GM19468 (cell line): Measurements from ENCODE around the gene MOGAT2.
"Not testable (repeated sequence)": the region's sequence is repeated elsewhere in the genome, so short reads cannot be mapped to it uniquely, and the experiment has no call there.

Experiments used
- ATAC-seq: cut with Tn5 transposase; IDR thresholded peaks from one replicate; pipeline ENCODE4 v1.9.1; 2021; ENCODE audit warnings: mild to moderate bottlenecking, moderate library complexity, moderate number of reproducible peaks; ENCODE audit not compliant: unreplicated experiment; ENCODE audit errors: extremely low read depth

The MOGAT2 gene

GRCh38 chr11:75748729-75749273 is 31.2 kb downstream of the MOGAT2 start:
- not testable (repeated sequence) for ATAC-seq

- ATAC-seq = not testable (repeated sequence)
Observed at GRCh38 chr11:75754933-75755332, 37.3 kb downstream of the MOGAT2 start.

DNA sequence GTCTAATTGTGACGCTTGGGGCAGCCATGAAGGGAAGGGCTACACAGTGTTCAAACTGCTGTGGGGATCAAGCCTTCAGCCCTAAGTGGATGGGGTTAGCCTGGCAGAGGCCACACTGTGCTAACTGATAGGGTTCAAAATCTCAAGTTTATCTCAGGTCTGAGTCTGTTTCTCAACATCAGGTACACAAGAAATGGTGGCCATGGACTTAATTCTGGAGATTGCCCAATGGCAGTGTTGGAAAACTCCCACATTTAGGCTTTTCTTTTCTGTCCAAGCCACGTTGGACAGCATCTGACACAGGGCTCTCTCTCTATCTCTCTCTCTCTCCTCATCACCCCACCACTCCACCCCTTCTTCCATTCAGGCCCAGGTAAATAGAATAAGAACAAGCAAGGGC is 40.0 kb downstream of the MOGAT2 start:
- no peak for ATAC-seq

- ATAC-seq = no peak
Observed at GRCh38 chr11:75759832-75760231, 42.2 kb downstream of the MOGAT2 start.

DNA sequence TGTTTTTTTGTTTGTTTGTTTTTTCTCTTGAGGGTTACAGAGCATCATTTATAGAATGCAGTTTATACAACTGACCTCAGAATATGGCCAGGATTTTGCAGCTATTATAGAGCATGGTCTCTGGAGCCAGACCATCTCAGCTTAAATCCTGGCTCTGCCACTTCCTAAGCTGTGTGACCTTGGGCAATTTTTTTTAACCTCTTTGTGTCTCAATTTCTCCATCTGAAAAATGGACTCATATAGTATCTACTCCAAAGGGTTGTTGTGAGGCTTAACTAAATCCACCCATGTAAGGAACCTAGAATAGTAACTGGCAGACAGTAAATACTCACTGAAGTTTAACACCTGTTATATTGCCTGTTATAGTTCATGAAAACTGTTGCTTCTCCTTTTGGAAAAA is 42.6 kb downstream of the MOGAT2 start:
- no peak for ATAC-seq

- ATAC-seq = no peak
Observed at GRCh38 chr11:75760710-75761493, 43.3 kb downstream of the MOGAT2 start.

GRCh38 chr11:75762158-75762557 is 44.5 kb downstream of the MOGAT2 start:
- ATAC-seq = no peak

DNA sequence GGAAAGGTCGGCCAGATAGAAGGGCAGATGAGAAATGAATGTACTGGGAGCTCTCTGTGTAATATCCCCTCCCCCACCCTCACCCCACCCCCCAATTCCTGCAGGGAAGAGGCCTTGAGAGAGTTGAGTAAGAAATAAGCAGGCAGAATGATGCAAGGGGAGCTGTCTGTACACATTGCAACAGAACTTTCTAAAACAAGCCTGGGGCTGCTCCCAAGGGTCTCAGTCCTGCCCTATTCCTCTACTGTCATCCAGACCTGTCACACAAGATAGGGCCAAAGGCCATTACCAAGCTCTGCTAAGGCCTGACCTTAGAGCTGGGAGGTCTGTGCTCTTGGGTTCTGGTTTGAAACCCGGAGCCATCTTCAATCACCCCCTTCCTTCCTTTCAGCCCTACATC is 45.2 kb downstream of the MOGAT2 start:
- no peak for ATAC-seq

DNA sequence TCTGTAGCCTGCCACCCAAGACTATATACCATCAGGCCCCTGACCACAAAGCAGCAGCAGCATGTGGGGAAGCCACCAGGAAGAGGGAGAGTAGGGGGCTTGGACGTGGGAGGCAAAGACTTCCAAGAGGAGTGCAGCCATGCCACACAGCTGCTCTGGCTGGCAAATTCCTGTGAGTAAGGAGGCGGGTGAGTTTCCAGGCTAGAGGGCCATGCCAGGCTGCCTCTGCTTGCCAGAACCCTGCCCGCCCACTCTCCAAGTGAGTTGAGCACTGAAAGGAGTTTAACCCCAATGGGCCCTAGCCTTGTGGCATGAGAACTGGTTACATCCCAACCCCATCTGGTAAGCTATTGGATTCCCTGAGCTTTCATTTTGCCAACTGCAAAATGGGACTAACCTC is 46.2 kb downstream of the MOGAT2 start:
- ATAC-seq = no peak

GRCh38 chr11:75765116-75765515 is 47.5 kb downstream of the MOGAT2 start:
- ATAC-seq = no peak

DNA sequence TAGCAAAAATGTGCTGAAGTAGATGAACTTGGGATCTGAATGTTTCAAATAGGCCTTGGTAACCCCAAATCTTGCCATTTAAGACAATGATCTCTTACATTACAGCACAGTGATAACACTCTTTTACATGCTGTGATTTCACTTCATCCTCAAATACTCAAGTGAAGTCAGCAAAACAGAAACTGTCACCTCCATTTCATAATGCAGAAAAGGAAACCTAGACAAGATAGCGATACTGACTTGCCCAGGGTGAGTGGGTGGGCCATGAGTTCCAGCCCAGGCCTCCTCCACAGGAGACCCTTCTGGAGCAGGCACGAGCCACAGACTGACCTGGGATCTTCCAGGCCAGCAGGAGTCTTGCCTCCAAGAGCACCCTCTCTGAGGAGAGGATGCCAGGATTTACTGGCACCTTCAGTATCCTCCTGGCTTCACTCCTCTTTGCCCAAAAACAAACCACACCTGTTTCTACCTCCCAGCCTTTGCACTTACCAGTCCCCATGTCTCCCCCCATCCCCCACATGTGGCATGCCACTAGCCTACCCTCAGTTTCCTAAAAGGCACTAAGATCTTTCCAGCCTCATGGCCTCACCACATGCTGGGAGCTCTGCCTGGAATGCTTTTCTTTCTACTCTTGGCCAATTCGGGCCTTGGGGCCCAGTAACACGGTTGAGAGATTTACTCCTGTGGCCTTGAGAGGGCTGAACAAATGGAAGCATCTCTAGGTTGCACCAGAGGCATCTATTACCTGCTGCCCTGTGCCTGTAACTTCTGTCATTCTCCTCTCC is 49.0 kb downstream of the MOGAT2 start:
- no peak for ATAC-seq

DNA sequence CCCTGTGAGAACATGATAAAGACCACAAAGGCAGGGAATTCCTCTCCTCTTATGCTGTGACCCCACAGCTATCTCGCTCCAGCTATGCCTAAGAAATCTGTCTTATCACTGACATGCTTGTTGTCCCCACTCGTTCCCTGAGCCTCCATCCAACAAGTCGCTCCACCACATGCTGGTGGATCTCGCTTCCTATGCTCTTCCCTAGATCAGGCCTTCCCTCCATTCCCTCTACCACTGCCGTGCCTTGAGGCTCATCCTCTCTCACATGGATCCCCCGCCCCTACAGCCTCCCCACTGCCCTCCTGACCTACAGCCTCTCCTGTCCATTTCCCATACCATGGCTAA is 49.6 kb downstream of the MOGAT2 start:
- no peak for ATAC-seq

DNA sequence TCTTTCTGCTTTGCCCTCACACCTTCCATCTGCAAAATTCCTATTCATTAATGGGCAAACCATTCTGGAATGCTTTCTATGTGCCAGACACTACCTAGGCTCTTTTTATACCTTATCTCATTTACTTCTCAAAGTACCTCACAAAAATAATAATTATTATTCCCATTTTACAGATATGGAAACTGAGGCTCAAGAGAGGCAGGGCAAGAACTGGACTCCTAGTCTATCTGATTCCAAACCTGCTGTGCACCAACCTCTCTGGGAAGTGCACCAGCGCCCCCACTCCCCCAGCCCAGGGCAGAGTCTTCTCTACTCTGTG is 50.1 kb downstream of the MOGAT2 start:
- no peak for ATAC-seq

DNA sequence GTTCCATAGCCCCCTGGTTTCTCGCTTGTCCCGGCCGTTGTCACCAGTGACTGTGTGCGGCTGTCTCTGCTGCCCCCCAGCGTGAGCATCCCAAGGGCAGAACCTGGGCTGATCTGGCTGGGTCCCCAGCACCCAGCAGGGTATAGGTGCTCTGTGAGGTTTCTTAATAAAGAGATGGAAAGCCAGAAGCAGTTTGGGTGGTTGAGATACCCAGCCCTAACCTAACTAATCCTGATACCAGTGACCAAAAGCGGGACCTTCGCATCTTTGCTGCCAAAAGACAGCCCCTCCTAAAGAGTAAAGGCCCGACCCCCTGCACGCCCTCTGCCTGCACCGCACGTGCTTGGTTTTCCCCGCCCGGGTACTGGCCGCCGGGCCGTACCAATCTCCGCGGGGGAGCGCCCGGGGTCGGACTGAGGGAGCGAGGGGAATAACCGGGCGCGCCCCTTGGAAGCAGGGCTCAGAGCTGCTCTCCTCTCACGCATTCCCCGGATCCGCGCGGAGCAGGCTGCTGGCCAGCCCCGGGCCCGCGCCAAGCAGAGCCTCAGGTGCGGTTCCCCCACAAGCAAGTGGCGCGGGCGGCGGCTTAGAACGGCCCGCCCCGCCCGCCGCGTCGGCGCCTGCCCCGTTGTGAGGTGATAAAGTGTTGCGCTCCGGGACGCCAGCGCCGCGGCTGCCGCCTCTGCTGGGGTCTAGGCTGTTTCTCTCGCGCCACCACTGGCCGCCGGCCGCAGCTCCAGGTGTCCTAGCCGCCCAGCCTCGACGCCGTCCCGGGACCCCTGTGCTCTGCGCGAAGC is 50.7 kb downstream of the MOGAT2 start, which contains the start of gene DGAT2:
TSS of gene DGAT2 (plus strand) at position 667 of the 797 bp plus-strand sequence. CDS start 214 bp downstream, outside the sequence.
- ATAC-seq = peak; percentile 68

DNA sequence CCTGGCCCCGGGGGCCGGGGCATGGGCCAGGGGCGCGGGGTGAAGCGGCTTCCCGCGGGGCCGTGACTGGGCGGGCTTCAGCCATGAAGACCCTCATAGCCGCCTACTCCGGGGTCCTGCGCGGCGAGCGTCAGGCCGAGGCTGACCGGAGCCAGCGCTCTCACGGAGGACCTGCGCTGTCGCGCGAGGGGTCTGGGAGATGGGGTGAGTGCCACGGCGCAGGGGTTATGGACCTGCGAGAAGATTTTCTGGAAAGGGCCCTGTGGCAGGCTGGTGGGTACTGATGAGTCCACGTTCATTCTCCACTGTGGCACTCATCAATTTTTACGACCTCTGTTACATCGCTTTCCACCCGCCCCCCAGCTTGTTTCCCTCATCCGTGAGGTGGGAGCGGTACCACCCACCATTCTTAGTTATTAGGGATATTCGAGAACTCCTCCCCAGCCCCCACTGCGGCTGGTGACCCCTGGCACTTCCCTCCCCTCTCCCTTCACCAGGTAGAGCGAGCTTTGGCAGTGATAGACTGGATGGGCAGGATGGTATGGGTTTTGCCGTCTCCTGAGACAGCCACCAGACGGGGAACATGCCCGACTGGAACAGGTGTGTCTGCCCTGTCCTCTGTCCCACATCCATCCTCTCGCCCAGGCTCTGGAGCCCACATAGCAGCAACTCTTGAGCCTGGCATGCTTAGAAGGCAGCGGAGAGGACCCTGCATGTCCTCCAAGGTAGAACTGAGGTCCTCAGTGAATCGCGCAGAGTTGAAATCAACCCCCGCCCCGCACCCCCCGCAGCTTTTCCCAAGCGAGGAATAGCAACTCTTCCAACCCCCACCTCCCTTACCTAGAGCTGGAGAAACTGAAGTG is 51.5 kb downstream of the MOGAT2 start:
- ATAC-seq = no peak

GRCh38 chr11:75770102-75770501 is 52.5 kb downstream of the MOGAT2 start:
- ATAC-seq = no peak

GRCh38 chr11:75771646-75772410 is 54.2 kb downstream of the MOGAT2 start:
- ATAC-seq = no peak

- peak; percentile 74 for ATAC-seq
Observed at GRCh38 chr11:75773595-75774353, 56.1 kb downstream of the MOGAT2 start.
